Astrocyte (in vitro differentiated cells and primary cell): Measurements from ENCODE around the gene HES1. TPM values are rescaled to one million over a fixed set of nuclear protein-coding genes. Genes with fewer than 3 reads are reported as not detected.

Experiments used
- DNase-seq: peaks from one replicate; pipeline ENCODE4 v3.0.0-alpha.2; 2010; ENCODE audit warnings: low read depth
- FAIRE-seq: peaks from 2 replicates; lab custom pipeline; 2011; peaks lifted over from hg19 to GRCh38; lab: Jason Lieb, UNC
- H2AFZ ChIP-seq: 2 replicates; pipeline ENCODE4 v1.6.0; 2012; ENCODE audit warnings: low read depth, low read length, inconsistent platforms
- H3K27ac ChIP-seq: 2 replicates; pipeline ENCODE4 v1.5.1; 2011; ENCODE audit warnings: low read depth, low read length, inconsistent platforms
- H3K27me3 ChIP-seq: 2 replicates; pipeline ENCODE4 v1.6.0; 2011; ENCODE audit warnings: low read length, inconsistent platforms; ENCODE audit not compliant: insufficient read depth
- H3K36me3 ChIP-seq: 2 replicates; pipeline ENCODE4 v1.5.1; 2011; ENCODE audit warnings: low read length, inconsistent platforms; ENCODE audit not compliant: insufficient read depth
- H3K4me1 ChIP-seq: 2 replicates; pipeline ENCODE4 v1.5.1; 2011; ENCODE audit warnings: low read length, inconsistent platforms; ENCODE audit not compliant: insufficient read depth
- H3K4me2 ChIP-seq: 2 replicates; pipeline ENCODE4 v1.6.0; 2012; ENCODE audit warnings: low read length, inconsistent platforms
- H3K4me3 ChIP-seq: 2 replicates; pipeline ENCODE4 v1.5.1; 2011; ENCODE audit warnings: low read depth, mild to moderate bottlenecking, low read length, inconsistent platforms; ENCODE audit not compliant: insufficient read depth
- H3K79me2 ChIP-seq: 2 replicates; pipeline ENCODE4 v1.6.0; 2012; ENCODE audit warnings: mild to moderate bottlenecking, low read length, inconsistent platforms; ENCODE audit not compliant: insufficient read depth
- H3K9ac ChIP-seq: 2 replicates; pipeline ENCODE4 v1.6.0; 2012; ENCODE audit warnings: mild to moderate bottlenecking, low read length, inconsistent platforms
- H3K9me3 ChIP-seq: 2 replicates; pipeline ENCODE4 v1.5.1; 2012; ENCODE audit warnings: low read depth, mild to moderate bottlenecking, low read length, inconsistent platforms; ENCODE audit not compliant: insufficient read depth
- H4K20me1 ChIP-seq: 2 replicates; pipeline ENCODE4 v1.6.0; 2012; ENCODE audit warnings: low read length, inconsistent platforms; ENCODE audit not compliant: insufficient read depth
- H3K27ac Mint-ChIP-seq: one replicate; pipeline ENCODE4 v1.8.0; 2021; ENCODE audit warnings: mild to moderate bottlenecking, mixed read lengths; ENCODE audit not compliant: unreplicated experiment
- H3K27me3 Mint-ChIP-seq: one replicate; pipeline ENCODE4 v1.8.0; 2021; ENCODE audit warnings: low read depth, mixed read lengths; ENCODE audit not compliant: unreplicated experiment
- H3K36me3 Mint-ChIP-seq: one replicate; pipeline ENCODE4 v1.8.0; 2021; ENCODE audit warnings: low read depth, mixed read lengths; ENCODE audit not compliant: unreplicated experiment
- H3K4me1 Mint-ChIP-seq: one replicate; pipeline ENCODE4 v1.8.0; 2021; ENCODE audit warnings: low read depth, mixed read lengths; ENCODE audit not compliant: unreplicated experiment
- H3K4me3 Mint-ChIP-seq: one replicate; pipeline ENCODE4 v1.8.0; 2021; ENCODE audit warnings: mild to moderate bottlenecking, moderate library complexity, mixed read lengths; ENCODE audit not compliant: unreplicated experiment
- H3K9me3 Mint-ChIP-seq: one replicate; pipeline ENCODE4 v1.8.0; 2021; ENCODE audit warnings: mild to moderate bottlenecking, mixed read lengths; ENCODE audit not compliant: unreplicated experiment
- EZH2 ChIP-seq: IDR thresholded peaks from 2 replicates; pipeline ENCODE4 v1.6.1; 2012; ENCODE audit warnings: mild to moderate bottlenecking, low read length, inconsistent platforms; ENCODE audit not compliant: insufficient read depth
- total RNA-seq: library from RNA; stranded (reverse); gene quantifications from 2 replicates; pipeline ENCODE4 v1.2.1, GENCODE V29; 2021
- TF ChIP-seq, protein P1 (sequence below): IDR thresholded peaks from 2 replicates; pipeline ENCODE4 v1.5.1; 2011; ENCODE audit warnings: low read depth, mild to moderate bottlenecking, inconsistent platforms, low read length, moderate library complexity; ENCODE audit not compliant: insufficient read depth

The HES1 gene
- total RNA-seq, 1 donor from 2014 or later: 46.5 TPM

DNA sequence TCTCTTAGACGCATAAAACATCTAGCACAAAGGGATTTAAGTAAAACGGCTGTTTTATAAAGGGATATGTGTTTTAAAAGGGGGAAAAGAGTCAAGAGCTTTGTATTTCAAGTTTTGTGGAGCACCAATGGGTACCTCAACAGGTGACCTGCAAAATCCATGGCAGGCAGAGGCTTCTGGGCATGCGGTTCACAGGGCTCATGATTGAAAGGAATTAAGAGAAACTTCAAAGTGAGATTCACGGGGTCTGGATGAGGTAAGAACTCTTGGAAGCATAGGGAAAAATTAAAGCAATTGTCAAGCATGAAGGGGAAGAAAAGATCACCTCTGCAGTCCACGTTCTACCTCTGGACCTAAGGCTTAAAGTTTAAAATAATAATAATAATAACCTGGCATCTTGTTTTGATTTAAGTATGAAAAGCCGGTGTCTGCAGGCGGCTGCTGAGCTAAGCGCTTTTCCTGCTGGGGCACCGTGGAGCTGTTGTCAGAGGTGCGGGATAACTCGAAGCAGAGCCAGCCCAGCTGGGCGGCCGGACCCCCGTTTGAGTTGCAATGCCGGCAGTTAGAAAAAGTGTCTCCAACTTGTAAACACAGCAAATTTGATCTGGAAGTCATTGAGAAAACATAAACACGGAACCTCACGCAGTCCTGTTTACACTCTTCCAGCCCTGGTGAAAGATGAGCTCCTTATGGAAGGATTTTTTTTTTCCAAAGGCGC, 40.5 kb downstream of the HES1 start:
- TF ChIP-seq, protein P1, sequence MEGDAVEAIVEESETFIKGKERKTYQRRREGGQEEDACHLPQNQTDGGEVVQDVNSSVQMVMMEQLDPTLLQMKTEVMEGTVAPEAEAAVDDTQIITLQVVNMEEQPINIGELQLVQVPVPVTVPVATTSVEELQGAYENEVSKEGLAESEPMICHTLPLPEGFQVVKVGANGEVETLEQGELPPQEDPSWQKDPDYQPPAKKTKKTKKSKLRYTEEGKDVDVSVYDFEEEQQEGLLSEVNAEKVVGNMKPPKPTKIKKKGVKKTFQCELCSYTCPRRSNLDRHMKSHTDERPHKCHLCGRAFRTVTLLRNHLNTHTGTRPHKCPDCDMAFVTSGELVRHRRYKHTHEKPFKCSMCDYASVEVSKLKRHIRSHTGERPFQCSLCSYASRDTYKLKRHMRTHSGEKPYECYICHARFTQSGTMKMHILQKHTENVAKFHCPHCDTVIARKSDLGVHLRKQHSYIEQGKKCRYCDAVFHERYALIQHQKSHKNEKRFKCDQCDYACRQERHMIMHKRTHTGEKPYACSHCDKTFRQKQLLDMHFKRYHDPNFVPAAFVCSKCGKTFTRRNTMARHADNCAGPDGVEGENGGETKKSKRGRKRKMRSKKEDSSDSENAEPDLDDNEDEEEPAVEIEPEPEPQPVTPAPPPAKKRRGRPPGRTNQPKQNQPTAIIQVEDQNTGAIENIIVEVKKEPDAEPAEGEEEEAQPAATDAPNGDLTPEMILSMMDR: no peak
- no peak for TF ChIP-seq EZH2
- no peak overlapping the region for H3K27ac ChIP-seq
- H3K36me3 Mint-ChIP-seq: peaks cover 2% of the 10 kb centered on the region
- no peak for FAIRE-seq
- no peak overlapping the region for H2AFZ ChIP-seq
- no peak for DNase-seq
- no peak overlapping the region for H3K4me3 Mint-ChIP-seq
- H3K27me3 ChIP-seq: peaks cover 41% of the 10 kb centered on the region
- no peak overlapping the region for H3K9ac ChIP-seq
- H3K4me3 ChIP-seq: no peak overlapping the region
- no peaks in the 10 kb centered on the region for H3K4me1 ChIP-seq
- no peaks in the 10 kb centered on the region for H4K20me1 ChIP-seq
- H3K4me1 Mint-ChIP-seq: no peaks in the 10 kb centered on the region
- peaks cover 9% of the 10 kb centered on the region for H3K9me3 Mint-ChIP-seq
- H3K4me2 ChIP-seq: peak overlapping the region; percentile 18
- peaks cover 70% of the 10 kb centered on the region for H3K27me3 Mint-ChIP-seq
- H3K36me3 ChIP-seq: no peaks in the 10 kb centered on the region
- no peaks in the 10 kb centered on the region for H3K79me2 ChIP-seq
- H3K27ac Mint-ChIP-seq: no peak overlapping the region
- peaks cover 2% of the 10 kb centered on the region for H3K9me3 ChIP-seq

DNA sequence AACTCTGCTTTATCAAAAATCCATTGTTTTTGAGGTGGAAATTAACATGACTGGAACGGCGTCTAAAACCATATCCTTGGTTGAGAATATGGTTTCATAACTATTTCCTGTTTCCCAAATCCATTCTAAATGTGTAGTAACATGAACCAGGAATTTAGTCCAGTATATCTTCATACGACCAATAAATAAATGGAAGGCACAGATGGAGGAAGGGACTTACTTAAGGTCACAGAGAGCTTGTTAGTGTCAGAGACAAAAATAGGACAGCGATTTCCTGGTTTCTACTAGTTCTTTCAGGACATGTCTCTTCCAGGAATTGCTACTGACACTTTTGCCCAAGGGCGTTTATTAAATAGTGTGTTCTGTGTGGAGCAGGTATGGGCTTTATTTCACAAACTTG, 41.2 kb downstream of the HES1 start:
- Histone ChIP-seq H3K4me2 (no peak overlapping the region), H3K79me2 (no peaks in the 10 kb centered on the region), H3K36me3 (no peaks in the 10 kb centered on the region), H3K4me3 (no peak overlapping the region), H3K27me3 (peaks cover 38% of the 10 kb centered on the region), H3K27ac (no peak overlapping the region), H2AFZ (no peak overlapping the region), H4K20me1 (no peaks in the 10 kb centered on the region), H3K4me1 (no peaks in the 10 kb centered on the region), H3K9me3 (no peaks in the 10 kb centered on the region), H3K9ac (no peak overlapping the region)
- Mint-ChIP-seq H3K27me3 (peaks cover 73% of the 10 kb centered on the region), H3K36me3 (peaks cover under 1% of the 10 kb centered on the region), H3K9me3 (peaks cover 9% of the 10 kb centered on the region), H3K4me1 (no peaks in the 10 kb centered on the region), H3K27ac (no peak overlapping the region), H3K4me3 (no peak overlapping the region)
- FAIRE-seq (no peak), DNase-seq (no peak)
- no peak for TF ChIP-seq EZH2
- TF ChIP-seq, protein P1: no peak

DNA sequence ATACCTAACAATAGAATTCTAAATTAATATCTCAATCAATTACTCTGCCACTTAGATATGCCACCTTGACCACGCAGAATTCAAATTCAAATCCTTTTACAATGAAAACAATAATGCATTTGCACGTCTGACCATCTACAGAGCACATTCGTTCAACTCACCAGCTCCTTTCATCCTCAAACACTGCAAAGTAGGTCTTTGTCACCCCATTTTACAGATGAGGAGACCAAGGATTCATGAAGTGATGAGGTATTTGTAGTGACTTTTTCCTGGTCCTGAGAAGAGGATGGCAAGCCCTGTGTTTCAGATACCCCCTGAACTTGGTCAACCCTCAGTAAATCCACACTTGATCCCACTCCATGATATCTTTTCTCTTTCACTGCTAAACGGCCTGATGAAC, 42.2 kb downstream of the HES1 start:
- Histone ChIP-seq H3K9me3 (no peaks in the 10 kb centered on the region), H3K4me2 (no peak overlapping the region), H3K27ac (no peak overlapping the region), H3K4me3 (no peak overlapping the region), H3K36me3 (no peaks in the 10 kb centered on the region), H3K79me2 (no peaks in the 10 kb centered on the region), H2AFZ (no peak overlapping the region), H3K27me3 (peaks cover 38% of the 10 kb centered on the region), H3K9ac (no peak overlapping the region), H3K4me1 (no peaks in the 10 kb centered on the region), H4K20me1 (no peaks in the 10 kb centered on the region)
- Mint-ChIP-seq H3K36me3 (no peaks in the 10 kb centered on the region), H3K27me3 (peaks cover 73% of the 10 kb centered on the region), H3K9me3 (peaks cover 3% of the 10 kb centered on the region), H3K4me1 (no peaks in the 10 kb centered on the region), H3K4me3 (no peak overlapping the region), H3K27ac (no peak overlapping the region)
- no peak for DNase-seq
- no peak for TF ChIP-seq EZH2
- TF ChIP-seq, protein P1: no peak
- FAIRE-seq: no peak
